ENCODE data around the gene EIF3K.

DNA sequence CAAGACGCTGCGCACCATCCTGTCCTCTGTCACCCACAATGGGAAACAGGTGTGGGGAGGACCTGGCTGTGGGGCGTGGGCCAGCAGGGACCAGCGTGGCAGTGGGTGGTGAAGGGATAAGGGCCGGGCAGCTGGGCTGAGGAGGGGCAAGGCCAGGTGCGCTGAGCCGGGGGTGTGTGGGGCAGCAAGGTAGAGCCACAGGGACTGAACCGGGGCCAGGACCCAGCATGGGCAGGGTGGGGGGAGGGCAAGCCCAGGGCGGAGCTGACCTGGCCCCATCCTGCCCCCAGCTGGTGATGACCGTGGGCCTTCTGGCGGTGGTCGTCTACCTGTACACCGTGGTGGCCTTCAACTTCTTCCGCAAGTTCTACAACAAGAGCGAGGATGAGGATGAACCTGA, 38.9 kb upstream of the EIF3K start:
- TF ChIP-seq FOXM1 (IDR thresholded peaks at IDR 0.05; ENCODE audit: borderline replicate concordance, low read depth), result no peak
- no peak for TF ChIP-seq CEBPB (IDR thresholded peaks at IDR 0.05)
- no peak for TF ChIP-seq YY1 (IDR thresholded peaks at IDR 0.05; ENCODE audit: low read depth)
- TF ChIP-seq, protein P1, sequence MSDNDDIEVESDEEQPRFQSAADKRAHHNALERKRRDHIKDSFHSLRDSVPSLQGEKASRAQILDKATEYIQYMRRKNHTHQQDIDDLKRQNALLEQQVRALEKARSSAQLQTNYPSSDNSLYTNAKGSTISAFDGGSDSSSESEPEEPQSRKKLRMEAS (IDR thresholded peaks at IDR 0.05), result no peak
- TF ChIP-seq EP300 (IDR thresholded peaks at IDR 0.05; ENCODE audit: borderline replicate concordance), result no peak
- no peak for TF ChIP-seq NFIC (IDR thresholded peaks at IDR 0.05)
- TF ChIP-seq TAF1 (IDR thresholded peaks at IDR 0.05; ENCODE audit: low read depth), result no peak
- TF ChIP-seq, protein P2, sequence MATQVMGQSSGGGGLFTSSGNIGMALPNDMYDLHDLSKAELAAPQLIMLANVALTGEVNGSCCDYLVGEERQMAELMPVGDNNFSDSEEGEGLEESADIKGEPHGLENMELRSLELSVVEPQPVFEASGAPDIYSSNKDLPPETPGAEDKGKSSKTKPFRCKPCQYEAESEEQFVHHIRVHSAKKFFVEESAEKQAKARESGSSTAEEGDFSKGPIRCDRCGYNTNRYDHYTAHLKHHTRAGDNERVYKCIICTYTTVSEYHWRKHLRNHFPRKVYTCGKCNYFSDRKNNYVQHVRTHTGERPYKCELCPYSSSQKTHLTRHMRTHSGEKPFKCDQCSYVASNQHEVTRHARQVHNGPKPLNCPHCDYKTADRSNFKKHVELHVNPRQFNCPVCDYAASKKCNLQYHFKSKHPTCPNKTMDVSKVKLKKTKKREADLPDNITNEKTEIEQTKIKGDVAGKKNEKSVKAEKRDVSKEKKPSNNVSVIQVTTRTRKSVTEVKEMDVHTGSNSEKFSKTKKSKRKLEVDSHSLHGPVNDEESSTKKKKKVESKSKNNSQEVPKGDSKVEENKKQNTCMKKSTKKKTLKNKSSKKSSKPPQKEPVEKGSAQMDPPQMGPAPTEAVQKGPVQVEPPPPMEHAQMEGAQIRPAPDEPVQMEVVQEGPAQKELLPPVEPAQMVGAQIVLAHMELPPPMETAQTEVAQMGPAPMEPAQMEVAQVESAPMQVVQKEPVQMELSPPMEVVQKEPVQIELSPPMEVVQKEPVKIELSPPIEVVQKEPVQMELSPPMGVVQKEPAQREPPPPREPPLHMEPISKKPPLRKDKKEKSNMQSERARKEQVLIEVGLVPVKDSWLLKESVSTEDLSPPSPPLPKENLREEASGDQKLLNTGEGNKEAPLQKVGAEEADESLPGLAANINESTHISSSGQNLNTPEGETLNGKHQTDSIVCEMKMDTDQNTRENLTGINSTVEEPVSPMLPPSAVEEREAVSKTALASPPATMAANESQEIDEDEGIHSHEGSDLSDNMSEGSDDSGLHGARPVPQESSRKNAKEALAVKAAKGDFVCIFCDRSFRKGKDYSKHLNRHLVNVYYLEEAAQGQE (IDR thresholded peaks at IDR 0.05; ENCODE audit: low read depth), result no peak
- TF ChIP-seq, protein P3, sequence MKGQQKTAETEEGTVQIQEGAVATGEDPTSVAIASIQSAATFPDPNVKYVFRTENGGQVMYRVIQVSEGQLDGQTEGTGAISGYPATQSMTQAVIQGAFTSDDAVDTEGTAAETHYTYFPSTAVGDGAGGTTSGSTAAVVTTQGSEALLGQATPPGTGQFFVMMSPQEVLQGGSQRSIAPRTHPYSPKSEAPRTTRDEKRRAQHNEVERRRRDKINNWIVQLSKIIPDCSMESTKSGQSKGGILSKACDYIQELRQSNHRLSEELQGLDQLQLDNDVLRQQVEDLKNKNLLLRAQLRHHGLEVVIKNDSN (IDR thresholded peaks at IDR 0.05), result no peak
- no peak for TF ChIP-seq TCF12 (IDR thresholded peaks at IDR 0.05; ENCODE audit: low read depth)

Measured in Ishikawa (cell line).